ENCODE data around the gene EEIG1.

The EEIG1 gene

DNA sequence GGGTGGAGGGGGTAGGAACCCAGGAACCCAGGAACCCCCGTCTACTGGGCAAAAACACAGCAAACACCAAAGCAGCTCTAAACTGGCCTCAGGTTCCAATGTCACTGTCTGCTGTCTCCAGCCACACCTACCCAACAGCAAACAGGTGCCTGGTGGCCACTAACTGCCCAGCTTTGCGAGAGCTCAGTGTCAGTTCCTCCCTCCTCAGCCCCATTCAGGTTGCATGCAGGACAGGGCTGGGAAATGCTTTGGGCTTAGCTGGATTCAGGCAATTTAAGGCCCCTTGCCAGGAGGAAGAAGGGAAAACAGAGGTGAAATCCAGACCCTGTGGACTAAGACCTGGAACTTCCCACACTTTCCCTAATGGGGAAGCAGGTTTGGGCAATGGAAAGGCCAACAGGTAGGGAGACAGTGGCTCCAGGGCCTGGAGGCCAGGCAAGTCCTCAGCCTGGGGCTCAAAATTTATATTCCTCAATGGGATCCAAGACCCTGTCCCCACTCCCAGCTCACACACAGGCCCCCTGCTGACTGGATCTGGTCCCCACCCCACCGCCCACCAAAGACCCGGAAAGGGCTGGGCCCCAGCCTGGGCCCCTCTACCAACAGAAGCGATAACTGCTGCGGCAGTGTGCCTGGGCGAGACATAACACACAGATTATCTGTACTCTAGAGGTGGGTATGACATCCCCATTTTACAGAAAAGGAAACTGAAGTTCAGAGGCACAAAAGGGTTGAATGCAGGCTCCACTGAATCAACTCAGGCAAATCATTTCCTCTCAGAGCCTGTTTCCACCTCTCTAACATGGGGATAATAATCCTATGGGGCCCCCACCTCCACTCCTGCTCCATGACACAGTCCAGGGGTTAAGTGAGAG, 3.5 kb downstream of the EEIG1 start:
- POLR2A ChIA-PET, result interaction anchor here (1.4 kb wide), 2 partner anchors 22 to 90 kb away, joined by 4 to 5 read pairs; partner anchors contain the start of genes NAIF1 and SLC25A25
- Histone ChIP-seq H3K9me3 (ENCODE audit: control insufficient read depth, insufficient read depth, low read depth, low read length) (no peaks in the 10 kb centered on the region), H3K4me3 (ENCODE audit: low read depth, low read length) (no peak overlapping the region), H3K36me3 (ENCODE audit: control insufficient read depth in 2 of 2, insufficient read depth in 1 of 2, low read length in 2 of 2) (peaks cover 0 to 3% of the 10 kb centered on the region in 2 experiments; a peak in 1 of 3 replicates), H3K4me1 (ENCODE audit: control insufficient read depth, insufficient read depth, low read length) (peaks cover 8% of the 10 kb centered on the region; the same call in 1 of the 2 replicates), H3K27ac (ENCODE audit: extremely low read depth, low read depth, low read length) (no peak overlapping the region)
- TF ChIP-seq MEIS1 (CRISPR knock-in tag; IDR thresholded peaks at IDR 0.05; ENCODE audit: borderline replicate concordance), result no peak
- TF ChIP-seq SCRT2 (tag by site-specific recombination; IDR thresholded peaks at IDR 0.05), result peak; percentile 74
- 0 out of 2 replicates have a peak, but pooled peaks have one; percentile 8 for TF ChIP-seq ZBTB8A (tag by site-specific recombination; IDR thresholded peaks at IDR 0.05)
- CTCF ChIA-PET, result interaction anchor here (0.7 to 10.0 kb wide), 5 partner anchors 22 to 140 kb away, joined by 3 to 94 read pairs (median 11); no protein-coding TSS in a partner anchor

DNA sequence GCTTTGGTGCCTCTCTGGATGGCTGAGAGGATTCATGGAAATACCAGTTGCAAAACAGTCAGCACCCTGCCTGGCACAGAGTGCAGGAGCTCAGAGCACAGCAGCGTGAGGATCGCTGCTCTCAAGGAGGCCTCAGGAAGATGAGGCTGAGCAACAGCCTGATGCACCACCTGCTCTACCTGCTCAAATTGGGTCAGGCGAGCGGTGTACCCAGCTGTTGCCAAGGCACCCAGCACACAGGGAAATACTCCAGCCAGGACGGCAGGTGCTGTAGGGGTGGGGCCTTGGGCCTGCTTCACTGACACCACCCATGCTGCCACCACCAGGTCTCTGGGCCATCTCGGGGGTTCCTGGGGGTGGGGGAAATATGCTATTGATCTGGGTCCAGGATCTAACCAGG, 4.3 kb downstream of the EEIG1 start:
- Histone ChIP-seq H3K27ac (ENCODE audit: extremely low read depth, low read depth, low read length) (no peak overlapping the region), H3K4me1 (ENCODE audit: control insufficient read depth, insufficient read depth, low read length) (peaks cover 6% of the 10 kb centered on the region; the same call in 1 of the 2 replicates), H3K9me3 (ENCODE audit: control insufficient read depth, insufficient read depth, low read depth, low read length) (no peaks in the 10 kb centered on the region), H3K4me3 (ENCODE audit: low read depth, low read length) (no peak overlapping the region), H3K36me3 (ENCODE audit: control insufficient read depth in 2 of 2, insufficient read depth in 1 of 2, low read length in 2 of 2) (peaks cover 0 to 3% of the 10 kb centered on the region in 2 experiments; a peak in 1 of 3 replicates)
- CTCF ChIA-PET, result interaction anchor here (6.8 to 10.0 kb wide), 2 partner anchors 35 to 58 kb away, joined by 37 to 94 read pairs; no protein-coding TSS in a partner anchor
- POLR2A ChIA-PET, result no interaction called here
- no peak for TF ChIP-seq ZNF621 (tag by site-specific recombination; IDR thresholded peaks at IDR 0.05)
- TF ChIP-seq ZNF558 (tag by site-specific recombination; IDR thresholded peaks at IDR 0.05), result no peak
- TF ChIP-seq ZNF514 (tag by site-specific recombination; IDR thresholded peaks at IDR 0.05), result no peak
- TF ChIP-seq, protein P1, sequence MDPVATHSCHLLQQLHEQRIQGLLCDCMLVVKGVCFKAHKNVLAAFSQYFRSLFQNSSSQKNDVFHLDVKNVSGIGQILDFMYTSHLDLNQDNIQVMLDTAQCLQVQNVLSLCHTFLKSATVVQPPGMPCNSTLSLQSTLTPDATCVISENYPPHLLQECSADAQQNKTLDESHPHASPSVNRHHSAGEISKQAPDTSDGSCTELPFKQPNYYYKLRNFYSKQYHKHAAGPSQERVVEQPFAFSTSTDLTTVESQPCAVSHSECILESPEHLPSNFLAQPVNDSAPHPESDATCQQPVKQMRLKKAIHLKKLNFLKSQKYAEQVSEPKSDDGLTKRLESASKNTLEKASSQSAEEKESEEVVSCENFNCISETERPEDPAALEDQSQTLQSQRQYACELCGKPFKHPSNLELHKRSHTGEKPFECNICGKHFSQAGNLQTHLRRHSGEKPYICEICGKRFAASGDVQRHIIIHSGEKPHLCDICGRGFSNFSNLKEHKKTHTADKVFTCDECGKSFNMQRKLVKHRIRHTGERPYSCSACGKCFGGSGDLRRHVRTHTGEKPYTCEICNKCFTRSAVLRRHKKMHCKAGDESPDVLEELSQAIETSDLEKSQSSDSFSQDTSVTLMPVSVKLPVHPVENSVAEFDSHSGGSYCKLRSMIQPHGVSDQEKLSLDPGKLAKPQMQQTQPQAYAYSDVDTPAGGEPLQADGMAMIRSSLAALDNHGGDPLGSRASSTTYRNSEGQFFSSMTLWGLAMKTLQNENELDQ (tag by site-specific recombination; IDR thresholded peaks at IDR 0.05; ENCODE audit: low read depth), result no peak
- TF ChIP-seq ZNF23 (tag by site-specific recombination; IDR thresholded peaks at IDR 0.05; ENCODE audit: borderline replicate concordance), result no peak
- TF ChIP-seq ZNF830 (tag by site-specific recombination; IDR thresholded peaks at IDR 0.05; ENCODE audit: low read depth), result no peak
- TF ChIP-seq, protein P2, sequence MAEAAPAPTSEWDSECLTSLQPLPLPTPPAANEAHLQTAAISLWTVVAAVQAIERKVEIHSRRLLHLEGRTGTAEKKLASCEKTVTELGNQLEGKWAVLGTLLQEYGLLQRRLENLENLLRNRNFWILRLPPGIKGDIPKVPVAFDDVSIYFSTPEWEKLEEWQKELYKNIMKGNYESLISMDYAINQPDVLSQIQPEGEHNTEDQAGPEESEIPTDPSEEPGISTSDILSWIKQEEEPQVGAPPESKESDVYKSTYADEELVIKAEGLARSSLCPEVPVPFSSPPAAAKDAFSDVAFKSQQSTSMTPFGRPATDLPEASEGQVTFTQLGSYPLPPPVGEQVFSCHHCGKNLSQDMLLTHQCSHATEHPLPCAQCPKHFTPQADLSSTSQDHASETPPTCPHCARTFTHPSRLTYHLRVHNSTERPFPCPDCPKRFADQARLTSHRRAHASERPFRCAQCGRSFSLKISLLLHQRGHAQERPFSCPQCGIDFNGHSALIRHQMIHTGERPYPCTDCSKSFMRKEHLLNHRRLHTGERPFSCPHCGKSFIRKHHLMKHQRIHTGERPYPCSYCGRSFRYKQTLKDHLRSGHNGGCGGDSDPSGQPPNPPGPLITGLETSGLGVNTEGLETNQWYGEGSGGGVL (tag by site-specific recombination; IDR thresholded peaks at IDR 0.05), result no peak
- no peak for TF ChIP-seq ZNF560 (tag by site-specific recombination; IDR thresholded peaks at IDR 0.05; ENCODE audit: borderline replicate concordance)
- TF ChIP-seq ZNF501 (tag by site-specific recombination; IDR thresholded peaks at IDR 0.05), result no peak

DNA sequence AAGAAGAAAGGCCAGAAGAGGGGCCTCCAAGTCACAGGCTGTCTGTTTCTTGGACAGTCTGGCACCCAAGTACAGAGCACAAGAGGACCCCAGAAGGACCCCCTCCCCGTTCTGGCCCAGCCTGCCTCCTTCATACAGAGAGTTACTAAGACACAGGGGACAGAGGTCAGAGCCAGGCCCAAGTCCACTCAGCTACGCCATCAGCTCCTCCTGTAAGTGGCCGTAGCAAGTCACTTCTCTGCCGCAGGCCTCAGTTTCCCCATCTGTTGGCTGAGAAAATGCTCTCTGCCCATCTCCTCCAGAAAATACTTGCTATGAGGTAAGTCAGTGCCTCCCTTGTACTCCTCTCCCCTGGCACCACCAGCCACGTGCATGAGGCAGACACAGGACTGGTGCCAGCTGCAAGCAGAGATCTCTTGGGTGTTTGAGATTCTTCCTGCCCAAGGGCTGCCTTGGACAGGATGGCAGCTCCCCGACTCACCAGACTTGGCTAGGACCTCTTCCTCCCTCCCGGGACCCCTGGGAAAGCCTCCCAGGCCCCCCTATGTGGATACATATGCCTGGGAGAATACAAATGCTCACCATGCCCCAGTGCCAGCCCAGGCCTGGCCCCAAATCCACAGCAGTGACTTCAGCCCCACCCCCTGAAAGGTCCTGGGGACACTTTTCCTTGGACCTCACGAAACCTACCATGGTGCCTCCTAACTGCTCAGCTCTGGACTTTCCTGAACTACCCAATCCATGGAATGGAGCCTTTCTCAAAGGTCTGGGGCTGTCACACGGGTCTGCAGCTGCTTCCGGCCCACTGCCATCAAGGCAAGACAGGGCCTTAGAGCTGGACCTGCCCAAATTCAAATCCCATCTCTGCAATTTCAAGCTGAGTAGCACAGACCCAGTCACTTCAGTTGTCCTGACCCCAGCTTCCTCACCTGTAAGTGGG, 5.1 kb downstream of the EEIG1 start:
- H3K9me3 ChIP-seq (ENCODE audit: control insufficient read depth, insufficient read depth, low read depth, low read length), result no peaks in the 10 kb centered on the region
- POLR2A ChIA-PET, result no interaction called here
- H3K4me3 ChIP-seq (ENCODE audit: low read depth, low read length), result no peak overlapping the region
- peaks cover 0 to 3% of the 10 kb centered on the region in 2 experiments; a peak in 1 of 3 replicates for H3K36me3 ChIP-seq (ENCODE audit: control insufficient read depth in 2 of 2, insufficient read depth in 1 of 2, low read length in 2 of 2)
- CTCF ChIA-PET, result interaction anchor here (0.6 to 10.0 kb wide), 5 partner anchors 34 to 395 kb away, joined by 3 to 94 read pairs (median 3); no protein-coding TSS in a partner anchor
- peaks cover 9% of the 10 kb centered on the region; the same call in 1 of the 2 replicates for H3K4me1 ChIP-seq (ENCODE audit: control insufficient read depth, insufficient read depth, low read length)
- TF ChIP-seq REPIN1 (tag by site-specific recombination; IDR thresholded peaks at IDR 0.05; ENCODE audit: low read depth), result no peak
- no peak for TF ChIP-seq ZNF707 (tag by site-specific recombination; IDR thresholded peaks at IDR 0.05)
- no peak for TF ChIP-seq ZNF623 (tag by site-specific recombination; IDR thresholded peaks at IDR 0.05)
- TF ChIP-seq MZF1 (tag by site-specific recombination; IDR thresholded peaks at IDR 0.05; ENCODE audit: borderline replicate concordance), result no peak
- H3K27ac ChIP-seq (ENCODE audit: extremely low read depth, low read depth, low read length), result no peak overlapping the region

Data from HEK293 (cell line).